ENCODE measurements around the gene PAX8.

Gene PAX8

DNA sequence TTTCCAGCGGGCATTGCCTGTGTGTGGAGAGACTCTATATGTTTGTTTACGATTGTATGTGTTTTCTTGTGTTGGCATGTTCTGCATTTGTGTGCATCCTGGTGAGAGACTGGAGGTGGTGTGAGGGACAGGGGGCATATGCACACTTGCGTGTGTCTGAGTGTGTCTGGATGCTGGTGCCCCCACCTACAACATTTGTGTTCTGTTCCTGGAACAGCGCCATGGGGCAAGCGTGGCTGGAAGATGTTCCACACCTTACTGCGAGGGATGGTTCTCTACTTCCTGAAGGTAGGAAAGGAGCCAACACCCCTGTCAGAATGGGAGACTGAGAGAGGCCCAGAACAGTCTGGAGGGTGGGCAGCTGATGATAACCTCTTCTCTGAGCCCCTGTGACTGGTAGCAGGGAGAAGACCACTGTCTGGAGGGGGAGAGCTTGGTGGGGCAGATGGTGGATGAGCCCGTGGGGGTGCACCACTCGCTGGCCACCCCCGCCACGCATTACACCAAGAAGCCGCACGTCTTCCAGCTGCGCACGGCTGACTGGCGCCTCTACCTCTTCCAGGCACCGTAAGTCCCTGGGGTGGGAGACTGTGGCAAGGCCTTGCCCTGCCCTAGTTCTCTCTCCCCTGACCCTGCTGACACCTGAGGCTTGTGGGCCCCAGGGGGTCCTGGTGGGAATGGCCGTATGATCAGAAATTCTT lies 81.2 kb downstream of the PAX8 start:
- H3K4me1 ChIP-seq (ENCODE audit: control insufficient read depth, insufficient read depth, low read length), result peaks cover 20% of the 10 kb centered on the region
- no peak overlapping the region for H3K4me3 ChIP-seq (ENCODE audit: low read length)
- H3K4me2 ChIP-seq (ENCODE audit: low read length), result no peak overlapping the region
- no peak overlapping the region for H3K9ac ChIP-seq (ENCODE audit: low read depth, low read length)
- no peaks in the 10 kb centered on the region for H3K27me3 ChIP-seq (ENCODE audit: control insufficient read depth, insufficient read depth, low read length)
- H3K9me3 ChIP-seq (replicated peaks; ENCODE audit: low read length), result no peaks in the 10 kb centered on the region
- no peaks in the 10 kb centered on the region for H3K36me3 ChIP-seq (ENCODE audit: insufficient read depth, low read length)

- Histone ChIP-seq H3K27me3 (ENCODE audit: control insufficient read depth, insufficient read depth, low read length) (no peaks in the 10 kb centered on the region), H3K9ac (ENCODE audit: low read depth, low read length) (no peak overlapping the region), H3K36me3 (ENCODE audit: insufficient read depth, low read length) (no peaks in the 10 kb centered on the region), H3K4me2 (ENCODE audit: low read length) (no peak overlapping the region), H3K4me1 (ENCODE audit: control insufficient read depth, insufficient read depth, low read length) (peaks cover 17% of the 10 kb centered on the region), H3K4me3 (ENCODE audit: low read length) (no peak overlapping the region), H3K9me3 (replicated peaks; ENCODE audit: low read length) (no peaks in the 10 kb centered on the region)
These were observed 81.9 kb downstream of the PAX8 start for GRCh38 chr2:113196839-113197238.

DNA sequence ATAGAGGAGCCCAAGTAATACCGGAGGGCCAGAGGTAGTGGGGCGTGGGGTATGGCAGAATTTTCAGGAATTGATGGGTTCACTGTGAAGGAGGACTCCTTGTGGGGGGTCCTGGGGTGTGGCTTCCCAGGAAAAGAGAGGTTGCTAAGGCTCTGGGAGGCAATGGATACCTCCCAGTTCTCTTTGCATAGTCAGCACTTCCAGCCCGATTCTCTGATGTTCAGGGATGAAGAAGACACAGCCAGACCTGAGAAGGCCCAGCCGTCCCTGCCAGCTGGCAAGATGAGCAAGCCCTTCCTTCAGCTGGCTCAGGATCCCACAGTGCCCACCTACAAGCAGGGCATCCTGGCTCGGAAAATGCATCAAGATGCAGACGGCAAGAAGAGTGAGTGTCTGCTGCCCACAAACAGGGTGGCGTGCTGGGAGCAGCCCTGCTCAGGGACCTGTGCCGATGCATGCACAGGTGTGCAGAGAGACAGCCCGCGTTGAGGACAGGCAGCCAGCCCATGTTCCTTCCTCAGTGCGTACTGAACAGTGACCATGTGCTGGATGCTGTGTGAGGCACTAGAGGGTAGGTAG lies 82.7 kb downstream of the PAX8 start:
- Histone ChIP-seq H3K9ac (ENCODE audit: low read depth, low read length) (no peak overlapping the region), H3K27me3 (ENCODE audit: control insufficient read depth, insufficient read depth, low read length) (no peaks in the 10 kb centered on the region), H3K9me3 (replicated peaks; ENCODE audit: low read length) (no peaks in the 10 kb centered on the region), H3K36me3 (ENCODE audit: insufficient read depth, low read length) (no peaks in the 10 kb centered on the region), H3K4me3 (ENCODE audit: low read length) (no peak overlapping the region), H3K4me2 (ENCODE audit: low read length) (no peak overlapping the region), H3K4me1 (ENCODE audit: control insufficient read depth, insufficient read depth, low read length) (peaks cover 17% of the 10 kb centered on the region)

DNA sequence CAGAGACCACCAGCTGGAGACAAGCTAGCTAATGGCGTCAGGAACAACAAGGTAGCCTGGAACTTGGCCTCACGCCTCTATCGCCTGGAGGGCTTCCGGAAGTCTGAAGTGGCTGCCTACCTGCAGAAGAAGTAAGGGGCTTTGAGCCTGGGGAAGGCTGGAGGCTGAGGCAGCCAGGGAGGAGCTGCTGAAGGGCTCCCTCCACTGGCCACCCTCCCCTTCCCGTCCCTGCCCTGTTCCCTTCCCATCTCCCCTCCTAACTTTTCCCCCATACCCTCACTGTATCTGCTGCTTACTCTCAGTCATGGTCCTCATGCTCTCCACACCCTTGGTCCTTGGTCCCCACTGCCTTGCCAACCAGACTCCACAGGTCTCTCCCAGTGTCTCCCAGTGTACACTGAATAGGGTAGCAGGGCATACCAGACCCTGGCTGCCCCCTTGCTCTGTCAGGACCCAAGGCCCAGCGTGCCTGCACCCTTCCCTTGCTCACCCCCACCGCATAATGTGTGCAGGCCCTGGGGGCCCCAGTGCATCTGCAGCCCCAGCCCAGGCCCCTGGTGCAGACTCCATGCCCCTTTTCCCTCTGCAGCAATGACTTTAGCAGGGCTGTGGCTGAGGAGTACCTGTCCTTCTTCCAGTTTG lies 86.1 kb downstream of the PAX8 start:
- Histone ChIP-seq H3K9ac (ENCODE audit: low read depth, low read length) (no peak overlapping the region), H3K4me2 (ENCODE audit: low read length) (no peak overlapping the region), H3K27me3 (ENCODE audit: control insufficient read depth, insufficient read depth, low read length) (no peaks in the 10 kb centered on the region), H3K9me3 (replicated peaks; ENCODE audit: low read length) (no peaks in the 10 kb centered on the region), H3K36me3 (ENCODE audit: insufficient read depth, low read length) (no peaks in the 10 kb centered on the region), H3K4me1 (ENCODE audit: control insufficient read depth, insufficient read depth, low read length) (no peaks in the 10 kb centered on the region), H3K4me3 (ENCODE audit: low read length) (no peak overlapping the region)

DNA sequence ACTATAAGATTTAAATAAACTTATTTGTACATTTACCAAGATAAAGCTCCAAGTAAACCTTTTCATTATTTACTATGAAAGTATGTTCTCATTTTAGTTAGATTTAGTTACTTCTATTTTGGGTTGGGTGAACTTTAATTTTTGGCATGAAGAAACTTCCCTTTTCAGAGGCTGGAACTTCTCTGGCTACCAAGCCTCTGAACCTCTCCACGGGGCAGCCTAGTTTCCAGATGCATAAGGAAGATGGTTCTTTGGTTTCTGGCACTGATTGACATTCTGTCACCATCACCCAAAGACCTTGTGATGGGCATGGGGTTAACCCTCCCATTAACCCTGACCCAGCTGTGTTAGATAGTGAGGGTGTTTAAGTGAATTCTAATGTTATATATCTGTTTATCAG lies 87.8 kb downstream of the PAX8 start:
- no peaks in the 10 kb centered on the region for H3K4me1 ChIP-seq (ENCODE audit: control insufficient read depth, insufficient read depth, low read length)
- H3K27me3 ChIP-seq (ENCODE audit: control insufficient read depth, insufficient read depth, low read length), result no peaks in the 10 kb centered on the region
- no peak overlapping the region for H3K4me3 ChIP-seq (ENCODE audit: low read length)
- no peaks in the 10 kb centered on the region for H3K36me3 ChIP-seq (ENCODE audit: insufficient read depth, low read length)
- no peaks in the 10 kb centered on the region for H3K9me3 ChIP-seq (replicated peaks; ENCODE audit: low read length)
- H3K4me2 ChIP-seq (ENCODE audit: low read length), result no peak overlapping the region
- H3K9ac ChIP-seq (ENCODE audit: low read depth, low read length), result no peak overlapping the region

- H3K4me1 ChIP-seq (ENCODE audit: control insufficient read depth, insufficient read depth, low read length), result peaks cover 5% of the 10 kb centered on the region
These were observed 91.0 kb downstream of the PAX8 start for GRCh38 chr2:113187771-113188170.

DNA sequence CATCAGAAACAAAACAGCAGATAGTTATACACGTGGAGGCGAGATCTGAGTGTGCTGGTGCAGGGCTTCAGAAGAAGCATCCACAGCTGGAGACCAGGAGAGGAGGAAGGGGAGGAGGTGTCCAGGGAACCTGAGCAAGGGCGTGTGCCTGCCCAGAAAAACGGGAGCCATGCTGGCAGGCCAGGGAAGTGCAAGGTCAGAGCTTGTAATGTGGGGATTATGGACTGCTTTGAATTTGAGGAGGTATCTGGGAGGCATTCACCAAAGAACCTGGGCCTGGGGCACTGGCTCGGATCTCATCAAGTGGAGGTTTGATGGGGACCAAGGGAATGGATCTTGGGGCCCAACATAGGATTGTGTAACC lies 92.3 kb downstream of the PAX8 start:
- Histone ChIP-seq H3K4me3 (ENCODE audit: low read length) (no peak overlapping the region), H3K36me3 (ENCODE audit: insufficient read depth, low read length) (no peaks in the 10 kb centered on the region), H3K9ac (ENCODE audit: low read depth, low read length) (no peak overlapping the region), H3K9me3 (replicated peaks; ENCODE audit: low read length) (no peaks in the 10 kb centered on the region), H3K4me1 (ENCODE audit: control insufficient read depth, insufficient read depth, low read length) (peaks cover 5% of the 10 kb centered on the region), H3K4me2 (ENCODE audit: low read length) (no peak overlapping the region), H3K27me3 (ENCODE audit: control insufficient read depth, insufficient read depth, low read length) (no peaks in the 10 kb centered on the region)

More at GRCh38 chr2:113187771-113188170, 91.0 kb downstream of the PAX8 start:
- Histone ChIP-seq H3K4me2 (ENCODE audit: low read length) (no peak overlapping the region), H3K4me3 (ENCODE audit: low read length) (no peak overlapping the region), H3K36me3 (ENCODE audit: insufficient read depth, low read length) (no peaks in the 10 kb centered on the region), H3K9me3 (replicated peaks; ENCODE audit: low read length) (no peaks in the 10 kb centered on the region), H3K27me3 (ENCODE audit: control insufficient read depth, insufficient read depth, low read length) (no peaks in the 10 kb centered on the region), H3K9ac (ENCODE audit: low read depth, low read length) (no peak overlapping the region)

- Histone ChIP-seq H3K4me3 (ENCODE audit: low read length) (no peak overlapping the region), H3K9ac (ENCODE audit: low read depth, low read length) (no peak overlapping the region), H3K9me3 (replicated peaks; ENCODE audit: low read length) (no peaks in the 10 kb centered on the region), H3K4me1 (ENCODE audit: control insufficient read depth, insufficient read depth, low read length) (peaks cover 5% of the 10 kb centered on the region), H3K4me2 (ENCODE audit: low read length) (no peak overlapping the region), H3K27me3 (ENCODE audit: control insufficient read depth, insufficient read depth, low read length) (no peaks in the 10 kb centered on the region), H3K36me3 (ENCODE audit: insufficient read depth, low read length) (no peaks in the 10 kb centered on the region)
These were observed 92.9 kb downstream of the PAX8 start for GRCh38 chr2:113185664-113186432.

- Histone ChIP-seq H3K9me3 (replicated peaks; ENCODE audit: low read length) (no peaks in the 10 kb centered on the region), H3K4me2 (ENCODE audit: low read length) (no peak overlapping the region), H3K36me3 (ENCODE audit: insufficient read depth, low read length) (no peaks in the 10 kb centered on the region), H3K27me3 (ENCODE audit: control insufficient read depth, insufficient read depth, low read length) (no peaks in the 10 kb centered on the region), H3K4me1 (ENCODE audit: control insufficient read depth, insufficient read depth, low read length) (peaks cover 5% of the 10 kb centered on the region), H3K4me3 (ENCODE audit: low read length) (no peak overlapping the region), H3K9ac (ENCODE audit: low read depth, low read length) (no peak overlapping the region)
These were observed 94.0 kb downstream of the PAX8 start for GRCh38 chr2:113184531-113185230.

GRCh38 chr2:113183703-113184102 lies 95.0 kb downstream of the PAX8 start:
- no peak overlapping the region for H3K9ac ChIP-seq (ENCODE audit: low read depth, low read length)
- H3K4me2 ChIP-seq (ENCODE audit: low read length), result no peak overlapping the region
- H3K4me1 ChIP-seq (ENCODE audit: control insufficient read depth, insufficient read depth, low read length), result peaks cover 5% of the 10 kb centered on the region
- no peak overlapping the region for H3K4me3 ChIP-seq (ENCODE audit: low read length)
- H3K27me3 ChIP-seq (ENCODE audit: control insufficient read depth, insufficient read depth, low read length), result no peaks in the 10 kb centered on the region
- H3K36me3 ChIP-seq (ENCODE audit: insufficient read depth, low read length), result no peaks in the 10 kb centered on the region
- H3K9me3 ChIP-seq (replicated peaks; ENCODE audit: low read length), result no peaks in the 10 kb centered on the region

DNA sequence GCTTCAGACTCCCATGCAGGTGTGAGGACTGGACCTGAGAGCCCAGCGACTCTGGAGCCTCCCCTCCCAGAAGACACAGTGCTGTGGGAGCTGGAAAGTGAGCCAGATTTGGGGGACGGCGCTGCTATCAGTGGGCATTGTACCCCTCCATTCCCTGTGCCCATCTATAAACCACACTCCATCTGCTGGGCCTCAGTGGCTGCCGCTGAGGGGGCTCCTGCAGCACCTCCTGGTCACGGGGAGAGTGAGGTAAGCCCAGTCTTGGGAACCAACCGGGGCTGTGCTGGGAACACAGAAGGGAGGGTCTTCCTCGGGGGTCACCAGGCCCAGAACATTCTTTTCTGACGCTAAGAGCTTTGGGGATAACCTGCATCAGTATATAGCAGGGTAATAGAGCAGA lies 95.5 kb downstream of the PAX8 start:
- H3K4me3 ChIP-seq (ENCODE audit: low read length), result no peak overlapping the region
- no peaks in the 10 kb centered on the region for H3K27me3 ChIP-seq (ENCODE audit: control insufficient read depth, insufficient read depth, low read length)
- H3K4me1 ChIP-seq (ENCODE audit: control insufficient read depth, insufficient read depth, low read length), result peaks cover 5% of the 10 kb centered on the region
- no peaks in the 10 kb centered on the region for H3K36me3 ChIP-seq (ENCODE audit: insufficient read depth, low read length)
- H3K9me3 ChIP-seq (replicated peaks; ENCODE audit: low read length), result no peaks in the 10 kb centered on the region
- no peak overlapping the region for H3K9ac ChIP-seq (ENCODE audit: low read depth, low read length)
- no peak overlapping the region for H3K4me2 ChIP-seq (ENCODE audit: low read length)
